Mammary epithelial cell (primary cell): Measurements from ENCODE around the gene HSPB1.

Source experiments
- CTCF ChIP-seq, 2 donors: IDR thresholded peaks in 1 of 2; conservative IDR thresholded peaks in 1 of 2; 2 replicates each; pipeline ENCODE4 v1.5.1; 2011 to 2012; ENCODE audit warnings: inconsistent platforms in 2 of 2, low read length in 2 of 2, mild to moderate bottlenecking in 2 of 2, control low read depth in 1 of 2, low read depth in 1 of 2; ENCODE audit not compliant: insufficient read depth in 1 of 2; ENCODE audit errors: extremely low read depth in 1 of 2
- EZH2 ChIP-seq: IDR thresholded peaks from 2 replicates; pipeline ENCODE4 v1.6.1; 2012; ENCODE audit warnings: low read length, inconsistent platforms, borderline replicate concordance

GRCh38 chr7:76300166-76300731, 2.2 kb upstream of the HSPB1 start:
- TF ChIP-seq CTCF (conservative IDR thresholded peaks at IDR 0.05 in 1 of 2, IDR thresholded peaks at IDR 0.05 in 1 of 2; ENCODE audit: extremely low read depth in 1 of 2, insufficient read depth in 1 of 2, low read depth in 1 of 2, low read length in 2 of 2) (no peak), EZH2 (no peak)
